Muscle of back (tissue), 13 donors: ENCODE measurements around the gene ABHD11. TPM values are rescaled to one million over a fixed set of nuclear protein-coding genes. Genes with fewer than 3 reads are reported as not detected.
"Not testable (repeated sequence)": the region's sequence is repeated elsewhere in the genome, so short reads cannot be mapped to it uniquely, and the experiment has no call there.

Experiments
- DNase-seq, 3 donors: peaks; one replicate each; pipeline versions ENCODE4 v3.0.0 to v3.0.0-alpha.2; 2013
- long read RNA-seq, 9 donors: transcript quantifications; one replicate each; lab custom pipeline, GENCODE V29; 2026
- polyA plus RNA-seq, 10 donors: library from polyadenylated mRNA; unstranded; fragments of 120-200 nt; gene quantifications; one replicate each; pipeline ENCODE4 v1.2.1, GENCODE V29; 2013; ENCODE audit not compliant: insufficient read length in 10 of 10

ABHD11 gene
- polyA plus RNA-seq: 10 to 100 TPM in 8 of 10 donors, 1 to 10 TPM in 2; 8.6 to 14.4 (median 10.9) TPM
- long read RNA-seq, donor 1, partial matches to known transcripts: 0 of 3 reads
- long read RNA-seq, donor 1, other reads (novel, unspliced or antisense): 0 of 3 reads
- long read RNA-seq, donor 2, partial matches to known transcripts: 0 of 3 reads
- long read RNA-seq, donor 2, other reads (novel, unspliced or antisense): 0 of 3 reads
- long read RNA-seq, donor 3: 0 reads
- long read RNA-seq, donor 4, partial matches to known transcripts: 0 of 1 reads
- long read RNA-seq, donor 4, other reads (novel, unspliced or antisense): 0 of 1 reads
- long read RNA-seq, donor 5, partial matches to known transcripts: 0 of 3 reads
- long read RNA-seq, donor 5, other reads (novel, unspliced or antisense): 0 of 3 reads
- long read RNA-seq, donor 6, partial matches to known transcripts: 0 of 4 reads
- long read RNA-seq, donor 6, other reads (novel, unspliced or antisense): 0 of 4 reads
- long read RNA-seq, donor 7, partial matches to known transcripts: 0 of 1 reads
- long read RNA-seq, donor 7, other reads (novel, unspliced or antisense): 0 of 1 reads
- long read RNA-seq, donor 8, partial matches to known transcripts: 0 of 1 reads
- long read RNA-seq, donor 8, other reads (novel, unspliced or antisense): 0 of 1 reads
- long read RNA-seq, donor 9, partial matches to known transcripts: 0 of 2 reads
- long read RNA-seq, donor 9, other reads (novel, unspliced or antisense): 0 of 2 reads

- DNase-seq: peak; percentile 93 to 97 (median 95)
These were observed at the start of gene ABHD11 for GRCh38 chr7:73738612-73739386. Gene ABHD11, minus strand, starts transcription at chr7:73738802. Its CDS starts 32 bp downstream, at chr7:73738770.

GRCh38 chr7:73787786-73788048, 49.1 kb upstream of the ABHD11 start:
- not testable (repeated sequence) for DNase-seq

GRCh38 chr7:73786588-73786987, 48.0 kb upstream of the ABHD11 start:
- no peak for DNase-seq

- no peak for DNase-seq
These were observed 40.9 kb upstream of the ABHD11 start for GRCh38 chr7:73779517-73779916.

- no peak for DNase-seq
These were observed 40.3 kb upstream of the ABHD11 start for GRCh38 chr7:73778801-73779389.

GRCh38 chr7:73774923-73775322, 36.3 kb upstream of the ABHD11 start:
- no peak for DNase-seq

GRCh38 chr7:73773700-73774517, 35.3 kb upstream of the ABHD11 start:
- DNase-seq: no peak

- no peak for DNase-seq
These were observed 32.5 kb upstream of the ABHD11 start for GRCh38 chr7:73770860-73771670.

- DNase-seq: no peak
These were observed 31.6 kb upstream of the ABHD11 start, which contains the start of gene CLDN3 for GRCh38 chr7:73770002-73770859. Gene CLDN3, minus strand, starts transcription at chr7:73770270. Its CDS starts 221 bp downstream, at chr7:73770049.

GRCh38 chr7:73769481-73770001, 30.9 kb upstream of the ABHD11 start:
- no peak for DNase-seq

GRCh38 chr7:73768641-73769480, 30.3 kb upstream of the ABHD11 start:
- no peak for DNase-seq

- DNase-seq: no peak
These were observed 28.1 kb upstream of the ABHD11 start for GRCh38 chr7:73766556-73767229.

- no peak for DNase-seq
These were observed 24.0 kb upstream of the ABHD11 start for GRCh38 chr7:73762659-73762999.

GRCh38 chr7:73761854-73762658, 23.5 kb upstream of the ABHD11 start:
- no peak for DNase-seq

GRCh38 chr7:73758581-73759138, 20.1 kb upstream of the ABHD11 start:
- DNase-seq: no peak
